ENCODE measurements around the gene BCAN. TPM values are rescaled to one million over a fixed set of nuclear protein-coding genes. Genes with fewer than 3 reads are reported as not detected.
"Not testable (repeated sequence)": the region's sequence is repeated elsewhere in the genome, so short reads cannot be mapped to it uniquely, and the experiment has no call there.

Gene BCAN
- total RNA-seq, 2 experiments from 2014 or later = not detected

DNA sequence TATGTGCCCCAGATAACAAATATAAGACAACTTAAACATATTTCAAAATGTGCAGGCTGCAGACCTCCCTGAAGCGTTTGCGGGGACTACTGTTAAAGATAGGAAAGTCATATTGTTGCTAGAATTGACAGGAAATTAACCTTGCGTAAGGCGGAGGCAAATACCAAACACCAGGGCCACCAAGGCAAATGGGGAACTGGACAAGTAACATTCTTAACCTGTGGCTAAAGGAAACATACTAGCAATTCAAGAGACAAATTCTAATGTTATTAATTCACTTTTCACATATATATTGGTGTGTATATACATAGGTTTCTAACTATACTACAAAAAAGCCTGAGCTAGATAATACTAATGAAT, 15.9 kb upstream of the BCAN start:
- Histone ChIP-seq H3K9me3 (ENCODE audit: control insufficient read depth in 1 of 2, insufficient read depth in 1 of 2, low read length in 2 of 2) (no peaks in the 10 kb centered on the region), H3K36me3 (ENCODE audit: insufficient read depth, low read length) (no peaks in the 10 kb centered on the region), H3K4me1 (ENCODE audit: insufficient read depth, low read length) (peaks cover 25% of the 10 kb centered on the region), H3K4me3 (ENCODE audit: low read length) (no peak overlapping the region), H3K27ac (ENCODE audit: low read depth in 1 of 2, low read length in 2 of 2) (no peak overlapping the region), H3K27me3 (ENCODE audit: control insufficient read depth in 1 of 2, insufficient read depth in 2 of 2, low read length in 2 of 2) (peaks cover 41 to 49% of the 10 kb centered on the region in 2 experiments)
- TF ChIP-seq, protein P1, sequence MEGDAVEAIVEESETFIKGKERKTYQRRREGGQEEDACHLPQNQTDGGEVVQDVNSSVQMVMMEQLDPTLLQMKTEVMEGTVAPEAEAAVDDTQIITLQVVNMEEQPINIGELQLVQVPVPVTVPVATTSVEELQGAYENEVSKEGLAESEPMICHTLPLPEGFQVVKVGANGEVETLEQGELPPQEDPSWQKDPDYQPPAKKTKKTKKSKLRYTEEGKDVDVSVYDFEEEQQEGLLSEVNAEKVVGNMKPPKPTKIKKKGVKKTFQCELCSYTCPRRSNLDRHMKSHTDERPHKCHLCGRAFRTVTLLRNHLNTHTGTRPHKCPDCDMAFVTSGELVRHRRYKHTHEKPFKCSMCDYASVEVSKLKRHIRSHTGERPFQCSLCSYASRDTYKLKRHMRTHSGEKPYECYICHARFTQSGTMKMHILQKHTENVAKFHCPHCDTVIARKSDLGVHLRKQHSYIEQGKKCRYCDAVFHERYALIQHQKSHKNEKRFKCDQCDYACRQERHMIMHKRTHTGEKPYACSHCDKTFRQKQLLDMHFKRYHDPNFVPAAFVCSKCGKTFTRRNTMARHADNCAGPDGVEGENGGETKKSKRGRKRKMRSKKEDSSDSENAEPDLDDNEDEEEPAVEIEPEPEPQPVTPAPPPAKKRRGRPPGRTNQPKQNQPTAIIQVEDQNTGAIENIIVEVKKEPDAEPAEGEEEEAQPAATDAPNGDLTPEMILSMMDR (IDR thresholded peaks at IDR 0.05) = peak; percentile 53
- no peak for DNase-seq
- ATAC-seq (ENCODE audit: poor library complexity) = no peak
- intact Hi-C loops (cut with DNase I, micrococcal nuclease) = loop anchor here (1.0 to 5.0 kb wide), 3 partner anchors 31 to 101 kb away; partner anchors contain the start of gene NES (in 1 of the 2)
- Mint-ChIP-seq H3K27ac (no peak overlapping the region), H3K9me3 (no peaks in the 10 kb centered on the region), H3K4me3 (no peak overlapping the region), H3K4me1 (ENCODE audit: low read depth) (peaks cover 6% of the 10 kb centered on the region), H3K36me3 (ENCODE audit: low read depth) (no peaks in the 10 kb centered on the region), H3K27me3 (peaks cover 74% of the 10 kb centered on the region)
- ChIA-PET POLR2A (interaction anchor here (0.8 kb wide), 1 partner anchor 125 kb away, joined by 3 read pairs; the partner anchor contains the start of gene MEF2D), CTCF (interaction anchor here (0.8 to 2.5 kb wide), 6 partner anchors 15 to 100 kb away, joined by 3 to 12 read pairs (median 6); partner anchors contain the start of gene BCAN)

DNA sequence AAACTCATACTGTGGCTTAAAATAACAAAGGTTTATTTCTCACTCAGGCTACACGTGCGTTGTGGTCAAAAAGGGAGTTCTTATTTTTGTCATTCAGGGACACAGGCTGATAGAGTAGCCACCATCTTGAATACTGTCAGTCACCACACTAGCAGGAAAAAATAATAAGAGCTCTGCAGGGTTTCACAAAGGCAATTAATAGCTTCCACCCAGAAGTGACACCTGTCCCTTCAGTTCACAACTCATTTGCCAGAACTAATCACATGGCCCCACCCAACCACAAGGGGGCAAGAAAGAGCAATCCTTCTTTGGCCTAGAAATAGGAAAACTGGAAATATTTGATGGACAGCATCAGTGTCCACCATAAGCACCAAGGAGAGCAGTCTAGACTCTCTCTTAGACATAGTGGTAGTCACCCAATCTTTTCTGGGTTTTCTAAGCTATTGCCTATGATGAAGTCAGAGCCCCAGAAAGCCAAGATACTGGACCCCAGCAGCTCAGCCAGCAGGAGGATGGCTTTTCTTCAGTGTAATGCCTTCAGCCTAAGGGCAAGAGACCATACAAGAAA, 14.5 kb upstream of the BCAN start:
- Histone ChIP-seq H3K27me3 (ENCODE audit: control insufficient read depth in 1 of 2, insufficient read depth in 2 of 2, low read length in 2 of 2) (peaks cover 41 to 49% of the 10 kb centered on the region in 2 experiments), H3K27ac (ENCODE audit: low read depth in 1 of 2, low read length in 2 of 2) (no peak overlapping the region), H3K36me3 (ENCODE audit: insufficient read depth, low read length) (no peaks in the 10 kb centered on the region), H3K4me3 (ENCODE audit: low read length) (no peak overlapping the region), H3K4me1 (ENCODE audit: insufficient read depth, low read length) (peaks cover 25% of the 10 kb centered on the region), H3K9me3 (ENCODE audit: control insufficient read depth in 1 of 2, insufficient read depth in 1 of 2, low read length in 2 of 2) (no peaks in the 10 kb centered on the region)
- no peaks in the 10 kb centered on the region for H3K9me3 Mint-ChIP-seq
- H3K27ac Mint-ChIP-seq = no peak overlapping the region
- ChIA-PET CTCF (interaction anchor here (0.6 to 2.5 kb wide), 13 partner anchors 10 to 170 kb away, joined by 3 to 12 read pairs (median 4); partner anchors contain the start of gene CRABP2), POLR2A (no interaction called here)
- H3K4me1 Mint-ChIP-seq (ENCODE audit: low read depth) = peaks cover 6% of the 10 kb centered on the region
- ATAC-seq (ENCODE audit: poor library complexity) (peak; percentile 14), DNase-seq (peak in 8 of 14 experiments; percentile 16 to 68 (median 41))
- TF ChIP-seq, protein P1 (IDR thresholded peaks at IDR 0.05) = peak; percentile 63
- intact Hi-C loops (cut with DNase I, micrococcal nuclease) = loop anchor here (1.0 to 5.0 kb wide), 3 partner anchors 50 to 99 kb away; partner anchors contain the start of gene NES (in 2 of the 2)
- peaks cover 78% of the 10 kb centered on the region for H3K27me3 Mint-ChIP-seq
- no peak overlapping the region for H3K4me3 Mint-ChIP-seq
- no peaks in the 10 kb centered on the region for H3K36me3 Mint-ChIP-seq (ENCODE audit: low read depth)

DNA sequence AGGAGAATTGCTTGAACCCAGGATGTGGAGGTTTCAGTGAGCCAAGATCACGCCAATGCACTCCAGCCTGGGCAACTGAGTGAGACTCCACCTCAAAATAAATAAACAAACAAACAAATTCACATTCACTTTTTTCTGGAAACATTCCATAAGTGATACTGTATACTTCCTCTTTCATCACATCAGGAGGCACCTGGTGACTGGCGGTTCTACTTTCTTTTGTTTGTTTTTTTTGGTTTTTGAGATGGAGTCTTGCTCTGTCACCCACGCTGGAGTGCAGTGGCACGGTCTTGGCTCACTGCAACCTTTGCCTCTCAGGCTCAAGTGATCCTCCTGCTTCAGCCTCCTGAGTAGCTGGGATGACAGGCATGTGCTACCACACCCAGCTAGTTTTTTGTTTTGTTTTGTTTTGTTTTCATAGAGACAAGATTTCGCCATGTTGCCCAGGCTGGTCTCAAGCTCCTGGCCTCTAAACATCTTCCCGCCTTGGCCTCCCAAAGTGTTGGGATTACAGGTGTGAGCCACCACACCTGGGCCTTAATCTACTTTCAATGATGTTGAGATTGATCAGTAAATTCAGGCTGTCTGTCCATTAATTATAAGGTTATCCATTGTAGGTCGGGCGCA, 12.0 kb upstream of the BCAN start:
- Mint-ChIP-seq H3K4me1 (ENCODE audit: low read depth) (peaks cover 6% of the 10 kb centered on the region), H3K27me3 (peaks cover 84% of the 10 kb centered on the region), H3K9me3 (no peaks in the 10 kb centered on the region), H3K36me3 (ENCODE audit: low read depth) (no peaks in the 10 kb centered on the region), H3K27ac (no peak overlapping the region), H3K4me3 (no peak overlapping the region)
- DNase-seq (no peak), ATAC-seq (ENCODE audit: poor library complexity) (no peak)
- CTCF ChIA-PET = interaction anchor here (1.0 kb wide), 1 partner anchor 11 kb away, joined by 4 read pairs; the partner anchor contains the start of gene HAPLN2
- POLR2A ChIA-PET = no interaction called here
- no peak overlapping the region for H3K27ac ChIP-seq (ENCODE audit: low read depth in 1 of 2, low read length in 2 of 2)
- intact Hi-C loops (cut with DNase I, micrococcal nuclease) = loop anchor here in 1 of 2 experiments (5.0 kb wide), 1 partner anchor 47 kb away; the partner anchor contains the start of gene NES
- peaks cover 11% of the 10 kb centered on the region for H3K4me1 ChIP-seq (ENCODE audit: insufficient read depth, low read length)
- H3K36me3 ChIP-seq (ENCODE audit: insufficient read depth, low read length) = no peaks in the 10 kb centered on the region
- H3K9me3 ChIP-seq (ENCODE audit: control insufficient read depth in 1 of 2, insufficient read depth in 1 of 2, low read length in 2 of 2) = no peaks in the 10 kb centered on the region
- H3K4me3 ChIP-seq (ENCODE audit: low read length) = no peak overlapping the region
- TF ChIP-seq, protein P1 (IDR thresholded peaks at IDR 0.05) = no peak
- peaks cover 36 to 44% of the 10 kb centered on the region in 2 experiments for H3K27me3 ChIP-seq (ENCODE audit: control insufficient read depth in 1 of 2, insufficient read depth in 2 of 2, low read length in 2 of 2)

DNA sequence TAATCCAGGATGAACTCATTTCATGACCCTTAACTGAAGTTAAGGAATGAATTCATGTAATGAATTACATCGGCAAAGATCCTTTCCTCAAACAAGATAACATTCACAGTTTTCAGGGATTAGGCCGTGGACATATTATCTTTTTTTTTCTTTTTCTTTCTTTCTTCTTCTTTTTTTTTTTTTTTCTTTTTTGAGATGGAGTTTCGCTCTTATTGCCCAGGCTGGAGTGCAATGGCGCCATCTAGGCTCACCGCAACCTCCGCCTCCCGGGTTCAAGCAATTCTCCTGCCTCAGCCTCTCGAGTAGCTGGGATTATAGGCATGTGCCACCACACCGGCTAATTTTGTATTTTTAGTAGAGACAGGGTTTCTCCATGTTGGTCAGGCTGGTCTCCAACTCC, 10.8 kb upstream of the BCAN start:
- ATAC-seq (ENCODE audit: poor library complexity); H3K9me3 ChIP-seq (ENCODE audit: control insufficient read depth in 1 of 2, insufficient read depth in 1 of 2, low read length in 2 of 2); H3K27ac Mint-ChIP-seq; H3K4me1 Mint-ChIP-seq (ENCODE audit: low read depth); H3K27ac ChIP-seq (ENCODE audit: low read depth in 1 of 2, low read length in 2 of 2); H3K4me3 Mint-ChIP-seq; POLR2A ChIA-PET; intact Hi-C loops (cut with DNase I, micrococcal nuclease); H3K4me3 ChIP-seq (ENCODE audit: low read length); H3K9me3 Mint-ChIP-seq; DNase-seq; H3K4me1 ChIP-seq (ENCODE audit: insufficient read depth, low read length); H3K36me3 ChIP-seq (ENCODE audit: insufficient read depth, low read length); H3K36me3 Mint-ChIP-seq (ENCODE audit: low read depth): not testable (repeated sequence)
- H3K27me3 Mint-ChIP-seq = peaks cover 86% of the 10 kb centered on the region
- CTCF ChIA-PET = interaction anchor here (0.8 kb wide), 1 partner anchor 94 kb away, joined by 3 read pairs; no protein-coding TSS in a partner anchor
- H3K27me3 ChIP-seq (ENCODE audit: control insufficient read depth in 1 of 2, insufficient read depth in 2 of 2, low read length in 2 of 2) = peaks cover 32 to 38% of the 10 kb centered on the region in 2 experiments
